GM19438 (cell line): ENCODE data around the gene SYT5.
"Not testable (repeated sequence)": the region's sequence is repeated elsewhere in the genome, so short reads cannot be mapped to it uniquely, and the experiment has no call there.

ENCODE experiments used
- ATAC-seq: cut with Tn5 transposase; IDR thresholded peaks from one replicate; pipeline ENCODE4 v1.9.1; 2021; ENCODE audit warnings: low read depth; ENCODE audit not compliant: unreplicated experiment

Gene SYT5

GRCh38 chr19:55179606-55180484 is at the start of gene SYT5:
SYT5 (minus strand) TSS chr19:55180289; CDS start chr19:55179041, 1,248 bp downstream.
- ATAC-seq: no peak

GRCh38 chr19:55229789-55230182 is 49.7 kb upstream of the SYT5 start:
- ATAC-seq: no peak

DNA sequence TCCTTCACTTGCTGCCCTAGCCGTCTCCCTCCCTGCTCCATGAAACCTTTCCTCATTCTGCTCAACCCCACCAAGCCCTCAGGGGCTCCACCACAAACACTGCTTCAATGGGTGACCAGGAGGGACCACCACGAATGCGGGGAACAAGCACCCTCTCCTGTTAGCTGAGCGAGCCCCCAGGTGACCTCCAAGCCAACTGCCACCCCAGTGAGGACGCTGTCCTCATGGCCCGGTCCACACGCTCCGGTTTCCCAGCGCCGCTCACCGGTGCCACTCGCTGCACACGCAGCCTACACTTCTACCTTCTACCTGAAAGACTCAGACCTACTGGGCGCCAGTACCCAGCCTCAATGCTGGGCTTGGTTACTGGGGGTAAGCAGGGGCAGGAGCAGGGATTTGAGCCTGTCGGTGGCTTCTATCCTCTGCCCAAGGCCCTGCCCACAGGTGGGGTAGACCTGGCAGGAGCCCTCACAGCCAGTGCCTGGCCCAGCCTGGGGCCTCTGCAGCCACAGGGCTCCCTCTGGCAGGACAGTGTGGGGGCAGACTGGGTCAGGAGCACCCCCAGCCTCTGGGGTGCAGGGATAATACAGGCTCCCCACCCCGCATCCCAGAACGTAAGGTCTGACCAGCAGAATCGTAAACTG is 49.2 kb upstream of the SYT5 start:
- no peak for ATAC-seq

DNA sequence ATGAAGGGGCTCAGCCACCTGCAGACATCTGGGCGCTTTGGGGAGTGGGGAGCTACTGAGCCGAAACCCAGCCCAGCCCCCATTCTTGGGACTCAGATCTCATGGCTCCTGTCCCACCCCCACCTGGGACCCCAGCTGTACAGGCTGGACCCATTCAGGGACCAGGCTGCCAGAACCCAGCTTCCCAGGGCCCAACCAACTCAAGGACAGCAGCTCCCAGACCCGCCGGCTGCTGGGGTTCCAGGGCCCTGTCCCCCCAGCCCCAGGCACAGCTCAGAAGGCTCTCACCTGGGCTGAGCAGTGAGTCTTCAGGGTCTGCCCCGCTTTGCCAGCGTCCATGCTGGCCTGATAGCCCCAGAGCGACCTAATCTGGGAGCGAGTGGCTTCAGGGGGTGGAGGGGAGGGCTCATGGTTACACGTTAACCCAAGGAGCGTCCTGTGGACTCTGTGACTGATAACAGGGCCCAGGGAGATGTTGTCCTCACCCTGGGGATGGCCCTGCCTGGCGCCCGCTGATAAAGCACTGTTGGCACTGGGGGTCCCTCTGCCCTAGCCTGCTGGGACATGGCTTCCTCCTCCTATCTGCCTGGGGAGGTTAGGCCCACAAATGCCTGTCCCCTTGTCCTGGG is 48.4 kb upstream of the SYT5 start, which contains the start of gene TMEM86B:
TMEM86B (minus strand) TSS at position 361 of the 629 bp plus-strand sequence; CDS start at position 339, 22 bp downstream.
- ATAC-seq: no peak

- no peak for ATAC-seq
These were observed 47.9 kb upstream of the SYT5 start for GRCh38 chr19:55228015-55228391.

DNA sequence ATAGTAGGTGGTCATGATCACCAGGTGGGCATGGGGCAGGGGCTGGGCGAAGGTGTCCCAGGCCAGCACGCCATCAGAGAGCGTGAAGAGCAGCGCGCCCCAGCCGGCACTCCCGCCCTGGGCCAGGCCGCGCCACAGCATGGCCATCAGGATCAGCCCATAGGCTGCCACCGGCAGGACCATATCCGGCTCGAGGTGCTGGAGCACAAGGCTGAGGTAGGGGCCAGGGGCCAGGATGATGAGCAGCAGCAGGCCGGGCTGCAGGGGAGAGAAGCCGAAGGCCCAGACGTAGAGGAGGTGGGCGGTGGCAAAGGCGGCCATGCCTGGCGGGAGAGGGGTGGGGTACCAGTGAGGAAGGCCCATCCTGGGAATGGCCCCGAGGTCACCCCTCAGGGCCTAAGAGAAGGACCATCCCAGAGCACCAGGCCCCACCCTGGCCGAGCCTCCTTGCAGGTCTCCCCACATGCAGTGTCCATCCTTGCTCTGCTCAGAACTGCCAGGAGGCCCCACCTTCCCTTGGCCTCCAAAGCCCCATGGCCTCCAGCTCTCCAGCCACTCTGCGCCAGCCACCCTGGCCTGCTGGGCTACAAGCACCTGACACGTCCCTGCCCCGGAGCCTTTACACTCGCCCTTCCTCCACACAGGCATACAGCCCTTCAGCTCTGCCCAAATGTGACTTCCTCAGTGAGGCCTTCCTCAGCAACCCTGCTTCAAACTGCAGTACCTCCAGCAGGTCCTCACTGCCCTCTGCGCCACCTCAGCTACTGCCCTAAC is 47.3 kb upstream of the SYT5 start:
- ATAC-seq: no peak

DNA sequence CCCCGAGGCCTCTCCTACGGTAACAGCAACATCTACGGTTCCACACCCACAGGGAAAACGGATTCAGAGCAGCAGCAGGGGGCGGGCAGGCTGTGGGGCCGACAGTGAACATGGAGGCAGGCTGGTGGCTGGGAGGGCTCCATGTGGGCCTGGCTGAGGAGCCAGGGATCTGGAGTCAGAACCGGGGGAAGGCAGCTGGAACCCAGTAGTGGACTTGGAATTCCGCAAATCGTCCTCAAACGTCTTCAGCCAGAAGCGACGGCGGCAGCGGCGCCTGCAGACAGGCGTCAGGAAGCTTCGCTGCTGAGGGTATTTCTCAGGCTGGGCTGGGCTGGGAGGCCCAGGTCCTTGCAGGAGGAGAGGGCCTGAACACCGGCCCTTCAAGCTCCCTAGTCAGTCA is 46.7 kb upstream of the SYT5 start:
- no peak for ATAC-seq

GRCh38 chr19:55226273-55226672 is 46.2 kb upstream of the SYT5 start:
- ATAC-seq: no peak

GRCh38 chr19:55225415-55225958 is 45.4 kb upstream of the SYT5 start:
- ATAC-seq: no peak

DNA sequence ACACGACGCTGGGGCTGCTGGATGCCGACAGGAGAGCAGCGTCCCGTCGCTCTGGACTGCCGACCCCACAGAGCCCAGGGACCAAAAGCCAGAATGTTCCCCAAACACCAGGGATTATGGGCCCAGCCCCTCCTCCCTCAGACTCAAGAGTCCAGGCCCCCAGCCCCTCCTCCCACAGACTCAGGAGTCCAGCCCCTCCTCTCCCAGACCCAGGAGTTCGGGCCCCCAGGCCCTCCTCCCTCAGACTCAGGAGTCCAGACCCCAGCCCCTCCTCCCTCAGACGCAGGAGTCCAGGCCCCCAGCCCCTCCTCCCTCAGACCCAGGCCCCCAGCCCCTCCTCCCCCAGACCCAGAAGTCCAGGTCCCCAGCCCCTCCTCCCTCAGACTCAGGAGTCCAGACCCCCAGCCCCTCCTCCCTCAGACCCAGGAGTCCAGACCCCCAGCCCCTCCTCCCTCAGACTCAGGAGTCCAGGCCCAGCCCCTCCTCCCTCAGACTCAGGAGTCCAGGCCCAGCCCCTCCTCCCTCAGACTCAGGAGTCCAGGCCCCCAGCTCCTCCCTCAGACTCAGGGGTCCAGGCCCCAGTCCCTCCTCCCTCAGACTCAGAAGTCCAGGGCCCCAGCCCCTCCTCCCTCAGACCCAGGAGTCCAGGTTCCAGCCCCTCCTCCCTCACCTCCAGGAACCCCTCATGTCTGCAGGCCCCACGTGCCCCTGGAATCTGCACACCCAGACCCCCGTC is 44.8 kb upstream of the SYT5 start:
- not testable (repeated sequence) for ATAC-seq

DNA sequence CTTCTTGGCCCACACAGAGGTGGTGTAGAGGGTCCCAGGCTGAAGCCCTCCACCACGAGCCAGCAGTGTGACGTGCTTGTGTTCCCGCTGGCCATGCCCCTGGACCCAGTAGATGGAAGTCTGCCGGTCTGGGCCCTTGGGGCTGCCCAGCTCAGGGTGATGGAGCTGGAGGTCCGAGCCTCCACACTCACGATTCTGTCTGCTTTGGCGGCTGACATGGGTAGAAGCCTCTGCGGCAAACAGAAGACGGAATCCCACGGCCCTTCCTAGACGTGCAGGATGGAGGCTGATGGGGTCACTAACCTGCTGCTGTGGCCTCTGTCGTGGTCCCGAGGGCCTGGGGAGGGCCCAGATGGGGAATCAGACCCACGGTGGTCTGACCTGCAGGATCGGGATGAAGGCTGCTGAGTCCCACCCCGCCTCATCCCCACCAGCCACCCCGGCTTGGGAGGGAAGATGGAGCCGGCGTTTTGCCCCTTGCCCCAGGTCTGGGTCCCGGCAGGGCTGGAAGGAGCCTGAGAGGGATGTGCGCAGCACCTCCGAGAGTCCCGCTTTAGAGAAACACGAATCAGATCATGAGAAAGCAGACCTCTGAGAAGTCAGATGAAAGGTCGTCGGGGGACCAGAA is 44.1 kb upstream of the SYT5 start:
- no peak for ATAC-seq

- ATAC-seq: no peak
These were observed 43.4 kb upstream of the SYT5 start for GRCh38 chr19:55223291-55224037.

- ATAC-seq: no peak
These were observed 40.4 kb upstream of the SYT5 start for GRCh38 chr19:55220525-55220924.

DNA sequence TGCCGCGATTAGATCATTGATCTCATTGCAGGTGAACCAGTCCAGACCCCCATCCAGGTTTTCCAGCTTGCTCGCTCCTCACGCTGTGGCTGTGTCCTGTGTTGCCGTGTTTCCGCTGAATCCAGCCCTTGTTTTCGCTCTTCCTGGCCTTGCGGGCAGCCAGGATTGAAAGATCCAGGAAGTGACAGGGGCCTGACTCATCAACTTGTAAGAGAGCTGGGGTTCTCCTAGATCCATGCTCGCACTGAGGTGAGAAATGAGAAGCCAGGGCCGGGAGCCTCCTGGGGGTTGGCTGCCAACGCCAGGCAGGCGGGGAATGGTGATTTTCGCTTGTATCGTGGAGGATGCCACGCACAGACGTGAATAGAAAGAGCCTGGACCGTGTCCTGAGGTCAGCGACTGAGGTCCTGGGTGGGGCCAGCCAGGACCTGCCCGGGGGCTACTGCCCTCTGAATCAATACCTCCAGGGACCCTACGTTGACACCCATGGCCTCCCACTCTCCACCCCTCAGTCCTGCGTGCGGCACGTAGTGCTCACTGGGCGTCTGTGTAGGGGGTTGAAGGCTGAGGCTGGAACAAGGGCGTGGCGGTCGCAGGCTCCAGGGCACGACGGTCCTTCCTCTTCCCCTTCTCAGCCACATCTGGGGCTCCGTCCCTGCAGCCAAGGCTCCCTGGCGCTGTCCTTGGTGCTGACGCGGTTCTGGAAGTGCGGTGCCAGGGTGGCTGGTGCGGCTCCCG is 36.5 kb upstream of the SYT5 start:
- ATAC-seq: no peak

DNA sequence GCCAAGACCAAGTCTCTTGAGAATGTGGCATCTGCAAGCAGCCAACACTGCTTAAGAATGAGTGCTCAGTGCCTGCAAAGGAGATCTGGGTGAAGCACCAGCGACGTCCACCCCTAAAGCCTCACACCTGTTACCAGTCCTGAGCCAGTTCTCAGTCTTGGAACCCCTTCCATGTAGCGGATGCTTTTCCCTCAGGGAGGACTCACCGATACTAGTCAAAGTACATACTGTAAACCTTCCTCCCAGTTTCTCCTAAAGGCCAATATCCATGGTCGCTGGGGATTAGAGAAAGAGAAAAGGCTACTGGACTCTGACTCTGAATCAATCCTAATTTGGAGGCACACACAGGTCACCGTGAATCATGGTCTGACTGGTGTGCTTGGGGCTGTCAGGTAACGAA is 33.5 kb upstream of the SYT5 start:
- no peak for ATAC-seq

DNA sequence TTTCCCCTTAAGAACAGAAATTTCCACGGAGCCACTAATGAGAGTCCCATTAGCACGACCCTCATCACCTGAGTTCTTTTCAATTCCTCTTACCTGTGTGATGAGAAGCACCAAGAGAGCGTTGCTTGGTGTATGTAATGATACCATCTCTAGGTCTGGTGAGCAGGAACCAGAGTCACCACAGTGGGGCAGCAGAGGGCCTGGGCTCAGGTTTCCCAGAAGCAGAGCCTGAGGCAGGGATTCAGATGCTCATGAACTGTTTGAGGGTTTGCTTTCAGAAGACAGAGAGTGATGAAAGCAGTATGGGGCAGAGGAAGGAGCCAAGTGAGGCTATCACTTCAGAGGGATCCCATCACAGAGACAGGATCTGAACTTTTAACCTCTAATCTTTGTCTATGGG is 32.4 kb upstream of the SYT5 start:
- ATAC-seq: no peak

DNA sequence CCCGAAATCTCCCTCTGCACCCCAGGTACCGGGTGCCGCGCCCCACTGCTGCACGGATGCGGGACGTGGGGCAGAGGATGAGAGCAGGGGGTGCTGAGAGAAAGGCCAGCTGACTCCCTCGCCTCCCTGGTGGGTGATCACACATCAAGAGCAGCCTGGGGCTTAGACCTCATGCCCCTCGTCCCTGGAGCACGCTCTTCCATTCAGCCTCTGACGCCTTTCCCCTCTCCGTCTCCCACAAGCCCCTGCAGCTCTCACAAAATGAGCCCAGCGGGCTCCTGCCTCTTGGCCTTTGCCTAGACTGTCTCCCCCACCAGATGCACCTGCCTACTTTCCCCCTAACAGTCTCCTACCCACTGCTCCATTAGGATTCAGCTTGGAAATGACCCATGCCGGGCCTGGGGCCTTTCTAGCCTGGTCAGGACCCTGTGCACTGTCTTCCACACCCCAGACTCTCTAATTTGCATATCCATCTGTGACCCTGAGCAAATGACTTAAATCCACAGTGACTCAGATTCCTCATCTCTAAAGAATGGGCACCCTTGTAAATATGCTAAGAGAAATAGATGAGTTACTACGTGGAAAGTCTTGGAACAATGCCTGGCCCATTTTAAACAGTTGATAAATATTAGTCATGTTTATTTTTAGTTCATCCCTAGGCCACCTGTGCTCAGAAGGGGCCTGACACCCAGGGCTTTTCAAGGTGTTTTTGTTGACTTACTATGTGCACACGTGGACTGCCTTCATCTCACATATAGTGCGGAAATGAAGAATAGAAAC is 29.8 kb upstream of the SYT5 start:
- no peak for ATAC-seq
